ENCODE results near the gene CACNG4.

The CACNG4 gene

GRCh38 chr17:67041531-67041930 is 77.0 kb downstream of the CACNG4 start:
- FAIRE-seq = no peak
- no peak for DNase-seq (ENCODE audit: low spot score)

- peak; percentile 17 for FAIRE-seq
- DNase-seq (ENCODE audit: low spot score) = no peak
These were observed 77.7 kb downstream of the CACNG4 start for GRCh38 chr17:67041941-67042899.

- DNase-seq (ENCODE audit: low spot score) (no peak), FAIRE-seq (no peak)
These were observed 78.8 kb downstream of the CACNG4 start for GRCh38 chr17:67043283-67043682.

- FAIRE-seq = no peak
These were observed 79.7 kb downstream of the CACNG4 start, which contains the start of gene CACNG1 for GRCh38 chr17:67044016-67044772. CACNG1 (plus strand) TSS chr17:67044554; CDS start chr17:67044661, 107 bp downstream.

GRCh38 chr17:67044940-67045339 is 80.4 kb downstream of the CACNG4 start:
- FAIRE-seq = no peak
- DNase-seq (ENCODE audit: low spot score) = no peak

More at GRCh38 chr17:67044016-67044772, 79.7 kb downstream of the CACNG4 start, which contains the start of gene CACNG1:
- DNase-seq (ENCODE audit: low spot score) = no peak

GRCh38 chr17:67046398-67046797 is 81.9 kb downstream of the CACNG4 start:
- FAIRE-seq (no peak), DNase-seq (ENCODE audit: low spot score) (no peak)

- no peak for FAIRE-seq
- no peak for DNase-seq (ENCODE audit: low spot score)
These were observed 82.9 kb downstream of the CACNG4 start for GRCh38 chr17:67047382-67047781.

- no peak for FAIRE-seq
These were observed 84.7 kb downstream of the CACNG4 start for GRCh38 chr17:67049025-67049739.

GRCh38 chr17:67050066-67050465 is 85.6 kb downstream of the CACNG4 start:
- DNase-seq (ENCODE audit: low spot score) (no peak), FAIRE-seq (no peak)

More at GRCh38 chr17:67049025-67049739, 84.7 kb downstream of the CACNG4 start:
- DNase-seq (ENCODE audit: low spot score) = no peak

GRCh38 chr17:67050471-67051154 is 86.1 kb downstream of the CACNG4 start:
- DNase-seq (ENCODE audit: low spot score) (no peak), FAIRE-seq (no peak)

- FAIRE-seq = no peak
These were observed 86.6 kb downstream of the CACNG4 start for GRCh38 chr17:67051155-67051538.

GRCh38 chr17:67051837-67052236 is 87.3 kb downstream of the CACNG4 start:
- no peak for DNase-seq (ENCODE audit: low spot score)
- no peak for FAIRE-seq

More at GRCh38 chr17:67051155-67051538, 86.6 kb downstream of the CACNG4 start:
- DNase-seq (ENCODE audit: low spot score) = no peak

GRCh38 chr17:67052720-67053437 is 88.4 kb downstream of the CACNG4 start:
- no peak for FAIRE-seq
- DNase-seq (ENCODE audit: low spot score) = no peak

GRCh38 chr17:67053438-67054000 is 89.0 kb downstream of the CACNG4 start:
- DNase-seq (ENCODE audit: low spot score) (no peak), FAIRE-seq (peak; percentile 5)

- no peak for FAIRE-seq
- DNase-seq (ENCODE audit: low spot score) = no peak
These were observed 89.6 kb downstream of the CACNG4 start for GRCh38 chr17:67054011-67054591.

- DNase-seq (ENCODE audit: low spot score) (no peak), FAIRE-seq (peak; percentile 96)
These were observed 90.1 kb downstream of the CACNG4 start for GRCh38 chr17:67054608-67055007.

- DNase-seq (ENCODE audit: low spot score) = no peak
- no peak for FAIRE-seq
These were observed 90.5 kb downstream of the CACNG4 start for GRCh38 chr17:67055041-67055443.

GRCh38 chr17:67055811-67056745 is 91.6 kb downstream of the CACNG4 start:
- no peak for FAIRE-seq
- DNase-seq (ENCODE audit: low spot score) = no peak

Measured in urothelium cell line (cell line).